GM23338 (cell line): ENCODE data around the gene NPHS1. TPM values are rescaled to one million over a fixed set of nuclear protein-coding genes. Genes with fewer than 3 reads are reported as not detected.

Experiments
- ATAC-seq: fragments of 200-7000 bp; cut with Tn5 transposase; 3 replicates; pipeline ENCODE4 v1.9.1; 2020
- DNase-seq: peaks from one replicate; pipeline ENCODE4 v3.0.0-alpha.2; 2015; ENCODE audit warnings: low spot score
- H2AFZ ChIP-seq: fragments of 200-600 bp; sonication (generic); 2 replicates; pipeline ENCODE4 v1.8.0; 2016; ENCODE audit warnings: antibody characterized with exemption, mild to moderate bottlenecking, moderate library complexity
- H3F3A ChIP-seq: fragments of 200-600 bp; sonication (generic); replicated peaks from 2 replicates; pipeline ENCODE4 v1.8.0; 2017; ENCODE audit warnings: antibody characterized with exemption, mixed run types, low read depth
- H3K27ac ChIP-seq: fragments of 200-600 bp; sonication (generic); 2 replicates; pipeline ENCODE4 v1.6.1; 2016; ENCODE audit warnings: low read depth
- H3K27me3 ChIP-seq: fragments of 200-600 bp; sonication (generic); 2 replicates; pipeline ENCODE4 v1.8.0; 2016; ENCODE audit warnings: mild to moderate bottlenecking, mixed run types, moderate library complexity; ENCODE audit not compliant: insufficient read depth
- H3K36me3 ChIP-seq: fragments of 200-600 bp; sonication (generic); 2 replicates; pipeline ENCODE4 v1.8.0; 2016; ENCODE audit warnings: mild to moderate bottlenecking; ENCODE audit not compliant: insufficient read depth
- H3K4me1 ChIP-seq: fragments of 200-600 bp; sonication (generic); 2 replicates; pipeline ENCODE4 v1.8.0; 2016; ENCODE audit warnings: mild to moderate bottlenecking, moderate library complexity; ENCODE audit not compliant: insufficient read depth
- H3K4me2 ChIP-seq: fragments of 200-600 bp; sonication (generic); 2 replicates; pipeline ENCODE4 v1.7.1; 2017; ENCODE audit warnings: mixed run types
- H3K4me3 ChIP-seq: fragments of 200-600 bp; sonication (generic); 2 replicates; pipeline ENCODE4 v1.6.1; 2016; ENCODE audit warnings: mixed run types
- H3K79me2 ChIP-seq: fragments of 200-600 bp; sonication (generic); replicated peaks from 2 replicates; pipeline ENCODE4 v1.8.0; 2017; ENCODE audit warnings: mild to moderate bottlenecking; ENCODE audit not compliant: insufficient read depth
- H3K9me2 ChIP-seq: fragments of 200-600 bp; sonication (generic); 2 replicates; pipeline ENCODE4 v1.8.0; 2017; ENCODE audit not compliant: insufficient read depth
- H4K20me1 ChIP-seq: fragments of 200-600 bp; sonication (generic); replicated peaks from 2 replicates; pipeline ENCODE4 v1.8.0; 2017; ENCODE audit warnings: mild to moderate bottlenecking; ENCODE audit not compliant: insufficient read depth
- H3K27ac Mint-ChIP-seq: 2 replicates; pipeline ENCODE4 v1.8.0; 2020; ENCODE audit warnings: inconsistent platforms, mild to moderate bottlenecking, moderate library complexity, mixed read lengths
- H3K27me3 Mint-ChIP-seq: 3 replicates; pipeline ENCODE4 v1.8.0; 2022; ENCODE audit warnings: low read depth, mild to moderate bottlenecking, moderate library complexity, mixed read lengths, inconsistent platforms; ENCODE audit not compliant: insufficient read depth, poor library complexity
- H3K36me3 Mint-ChIP-seq: 3 replicates; pipeline ENCODE4 v1.8.0; 2021; ENCODE audit warnings: low read depth, mild to moderate bottlenecking, inconsistent platforms, moderate library complexity, mixed read lengths
- H3K4me1 Mint-ChIP-seq: 3 replicates; pipeline ENCODE4 v1.8.0; 2020; ENCODE audit warnings: mild to moderate bottlenecking, inconsistent platforms, mixed read lengths
- H3K4me3 Mint-ChIP-seq: 3 replicates; pipeline ENCODE4 v1.8.0; 2021; ENCODE audit warnings: moderate library complexity, mild to moderate bottlenecking, inconsistent platforms, mixed read lengths
- H3K9me3 Mint-ChIP-seq: 3 replicates; pipeline ENCODE4 v1.8.0; 2020; ENCODE audit warnings: moderate library complexity, mild to moderate bottlenecking, inconsistent platforms, mixed read lengths
- EZH2 ChIP-seq: fragments of 200-600 bp; sonication (generic); IDR thresholded peaks from one replicate; pipeline ENCODE4 v1.8.0; 2017; ENCODE audit warnings: antibody characterized with exemption, mild to moderate bottlenecking, low read depth; ENCODE audit not compliant: unreplicated experiment
- STAT1 ChIP-seq: IDR thresholded peaks from one replicate; pipeline ENCODE4 v1.6.1; 2016; ENCODE audit warnings: antibody characterized with exemption; ENCODE audit not compliant: unreplicated experiment
- ZNF114 ChIP-seq: fragments of 250-450 bp; sonication (Bioruptor Pico); IDR thresholded peaks from 2 replicates; pipeline ENCODE4 v1.5.0; 2020; ENCODE audit warnings: mild to moderate bottlenecking, moderate library complexity
- ZNF462 ChIP-seq: fragments of 250-450 bp; sonication (Bioruptor Pico); IDR thresholded peaks from 2 replicates; pipeline ENCODE4 v1.5.0; 2020; ENCODE audit warnings: mild to moderate bottlenecking, moderate library complexity
- polyA plus RNA-seq: library from polyadenylated mRNA; unstranded; fragments of >200 nt; fragmentation: Nextera tagmentation; extraction: Ambion mirVana; gene quantifications from 2 replicates; pipeline ENCODE4 v1.2.1, GENCODE V29; 2016
- total RNA-seq: library from RNA; depleted of rRNA; stranded (reverse); fragments of >200 nt; shearing (Covaris generic); gene quantifications from 2 replicates; pipeline ENCODE4 v1.2.3, GENCODE V29; 2014
- TF ChIP-seq, protein P1 (sequence below): IDR thresholded peaks from one replicate; pipeline ENCODE4 v1.6.1; 2018; ENCODE audit warnings: antibody characterized with exemption; ENCODE audit not compliant: unreplicated experiment
- TF ChIP-seq, protein P2 (sequence below): IDR thresholded peaks from 2 replicates; pipeline ENCODE4 v1.6.1; 2016; ENCODE audit warnings: antibody characterized with exemption

Gene NPHS1
- total and polyA plus RNA-seq, 2 experiments from 2014 or later, result 1.0 to 1.3 TPM

DNA sequence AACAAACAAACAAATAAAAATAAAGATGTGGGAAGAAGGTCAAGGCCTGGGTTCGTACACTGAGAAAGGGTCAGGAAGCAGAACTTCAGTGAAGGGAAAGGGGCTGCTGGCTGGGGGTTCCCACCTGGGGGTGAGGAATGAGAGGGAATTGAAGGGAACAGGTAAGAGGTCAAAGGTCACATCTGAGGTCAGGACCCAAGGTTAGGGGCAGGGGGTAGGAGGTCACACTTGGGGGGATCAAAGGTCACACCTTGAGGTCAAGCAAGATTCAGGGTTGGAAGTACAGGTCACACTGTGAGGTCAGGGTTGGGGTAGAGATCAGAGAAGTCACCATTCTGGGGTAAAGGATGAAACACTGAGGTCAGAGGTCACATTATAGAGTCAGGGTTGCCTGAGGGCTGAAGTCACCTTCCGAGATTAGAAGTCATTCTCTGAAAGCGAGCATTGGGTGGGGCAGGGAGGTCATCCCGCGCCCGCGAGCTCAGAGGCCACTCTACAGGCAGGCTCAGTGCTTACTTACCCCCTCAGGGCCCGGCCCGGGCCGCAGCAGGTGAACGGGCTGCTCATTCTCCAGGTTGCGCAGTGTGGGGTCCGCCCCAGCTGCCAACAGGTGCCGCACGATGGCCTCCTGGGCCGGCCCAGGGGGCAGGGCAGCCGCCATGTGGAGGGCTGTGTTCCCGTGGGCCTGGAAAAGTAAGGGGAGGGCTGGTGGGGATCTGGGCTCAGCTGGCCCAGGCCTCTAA is 37.2 kb upstream of the NPHS1 start (continued):
- TF ChIP-seq, protein P1, sequence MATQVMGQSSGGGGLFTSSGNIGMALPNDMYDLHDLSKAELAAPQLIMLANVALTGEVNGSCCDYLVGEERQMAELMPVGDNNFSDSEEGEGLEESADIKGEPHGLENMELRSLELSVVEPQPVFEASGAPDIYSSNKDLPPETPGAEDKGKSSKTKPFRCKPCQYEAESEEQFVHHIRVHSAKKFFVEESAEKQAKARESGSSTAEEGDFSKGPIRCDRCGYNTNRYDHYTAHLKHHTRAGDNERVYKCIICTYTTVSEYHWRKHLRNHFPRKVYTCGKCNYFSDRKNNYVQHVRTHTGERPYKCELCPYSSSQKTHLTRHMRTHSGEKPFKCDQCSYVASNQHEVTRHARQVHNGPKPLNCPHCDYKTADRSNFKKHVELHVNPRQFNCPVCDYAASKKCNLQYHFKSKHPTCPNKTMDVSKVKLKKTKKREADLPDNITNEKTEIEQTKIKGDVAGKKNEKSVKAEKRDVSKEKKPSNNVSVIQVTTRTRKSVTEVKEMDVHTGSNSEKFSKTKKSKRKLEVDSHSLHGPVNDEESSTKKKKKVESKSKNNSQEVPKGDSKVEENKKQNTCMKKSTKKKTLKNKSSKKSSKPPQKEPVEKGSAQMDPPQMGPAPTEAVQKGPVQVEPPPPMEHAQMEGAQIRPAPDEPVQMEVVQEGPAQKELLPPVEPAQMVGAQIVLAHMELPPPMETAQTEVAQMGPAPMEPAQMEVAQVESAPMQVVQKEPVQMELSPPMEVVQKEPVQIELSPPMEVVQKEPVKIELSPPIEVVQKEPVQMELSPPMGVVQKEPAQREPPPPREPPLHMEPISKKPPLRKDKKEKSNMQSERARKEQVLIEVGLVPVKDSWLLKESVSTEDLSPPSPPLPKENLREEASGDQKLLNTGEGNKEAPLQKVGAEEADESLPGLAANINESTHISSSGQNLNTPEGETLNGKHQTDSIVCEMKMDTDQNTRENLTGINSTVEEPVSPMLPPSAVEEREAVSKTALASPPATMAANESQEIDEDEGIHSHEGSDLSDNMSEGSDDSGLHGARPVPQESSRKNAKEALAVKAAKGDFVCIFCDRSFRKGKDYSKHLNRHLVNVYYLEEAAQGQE, result no peak
- no peak for TF ChIP-seq ZNF462

GRCh38 chr19:35888398-35888797 is 36.1 kb upstream of the NPHS1 start:
- peaks cover 11% of the 10 kb centered on the region; the same call in 1 of the 2 replicates for H3K36me3 ChIP-seq
- TF ChIP-seq EZH2 (no peak), ZNF114 (CRISPR knock-in tag) (no peak), STAT1 (no peak)
- TF ChIP-seq, protein P2, sequence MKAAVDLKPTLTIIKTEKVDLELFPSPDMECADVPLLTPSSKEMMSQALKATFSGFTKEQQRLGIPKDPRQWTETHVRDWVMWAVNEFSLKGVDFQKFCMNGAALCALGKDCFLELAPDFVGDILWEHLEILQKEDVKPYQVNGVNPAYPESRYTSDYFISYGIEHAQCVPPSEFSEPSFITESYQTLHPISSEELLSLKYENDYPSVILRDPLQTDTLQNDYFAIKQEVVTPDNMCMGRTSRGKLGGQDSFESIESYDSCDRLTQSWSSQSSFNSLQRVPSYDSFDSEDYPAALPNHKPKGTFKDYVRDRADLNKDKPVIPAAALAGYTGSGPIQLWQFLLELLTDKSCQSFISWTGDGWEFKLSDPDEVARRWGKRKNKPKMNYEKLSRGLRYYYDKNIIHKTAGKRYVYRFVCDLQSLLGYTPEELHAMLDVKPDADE, result no peak
- TF ChIP-seq, protein P1, result no peak

More at GRCh38 chr19:35888398-35888797, 36.1 kb upstream of the NPHS1 start:
- no peak overlapping the region for H3K4me3 Mint-ChIP-seq
- no peaks in the 10 kb centered on the region for H3K9me2 ChIP-seq
- H3K9me3 Mint-ChIP-seq, result no peaks in the 10 kb centered on the region
- H3K27me3 Mint-ChIP-seq, result peaks cover 13% of the 10 kb centered on the region
- no peaks in the 10 kb centered on the region for H3K79me2 ChIP-seq
- peaks cover 56% of the 10 kb centered on the region for H3K36me3 Mint-ChIP-seq
- no peak overlapping the region for H3K4me2 ChIP-seq
- peaks cover 12% of the 10 kb centered on the region for H4K20me1 ChIP-seq
- no peak overlapping the region for H2AFZ ChIP-seq
- DNase-seq, result no peak
- H3F3A ChIP-seq, result 0 out of 2 replicates have a peak, but pooled peaks cover 3% of the 10 kb centered on the region
- H3K4me1 ChIP-seq, result no peaks in the 10 kb centered on the region
- no peak overlapping the region for H3K4me3 ChIP-seq
- no peaks in the 10 kb centered on the region for H3K4me1 Mint-ChIP-seq
- no peak overlapping the region for H3K27ac ChIP-seq
- ATAC-seq, result no peak
- H3K27ac Mint-ChIP-seq, result no peak overlapping the region
- H3K27me3 ChIP-seq, result no peaks in the 10 kb centered on the region
